ENCODE data around the gene KPNA4. TPM values are rescaled to one million over a fixed set of nuclear protein-coding genes. Genes with fewer than 3 reads are reported as not detected.
"Not testable (repeated sequence)": the region's sequence is repeated elsewhere in the genome, so short reads cannot be mapped to it uniquely, and the experiment has no call there.

Gene KPNA4
- total and polyA plus RNA-seq, 7 donors = 15.0 to 52.8 (median 45.4) TPM

GRCh38 chr3:160459450-160459970, 105.9 kb downstream of the KPNA4 start:
- Histone ChIP-seq H3K4me3 (no peak overlapping the region), H3K27ac (no peak overlapping the region), H3K4me1 (no peaks in the 10 kb centered on the region), H3K9me3 (no peaks in the 10 kb centered on the region), H3K27me3 (no peaks in the 10 kb centered on the region), H3K36me3 (no peaks in the 10 kb centered on the region)
- 93 to 94% methylated on average over 9 of the region's 9 CpGs for WGBS, 2 donors
- no peak for DNase-seq
- TF ChIP-seq EP300 (IDR thresholded peaks at IDR 0.05) = no peak
- no peak for TF ChIP-seq POLR2AphosphoS5 (IDR thresholded peaks at IDR 0.05)
- no peak for TF ChIP-seq POLR2A (IDR thresholded peaks at IDR 0.05)
- no peak for TF ChIP-seq CTCF (IDR thresholded peaks at IDR 0.05)
- intact Hi-C loops (cut with DNase I) = no loop called here

DNA sequence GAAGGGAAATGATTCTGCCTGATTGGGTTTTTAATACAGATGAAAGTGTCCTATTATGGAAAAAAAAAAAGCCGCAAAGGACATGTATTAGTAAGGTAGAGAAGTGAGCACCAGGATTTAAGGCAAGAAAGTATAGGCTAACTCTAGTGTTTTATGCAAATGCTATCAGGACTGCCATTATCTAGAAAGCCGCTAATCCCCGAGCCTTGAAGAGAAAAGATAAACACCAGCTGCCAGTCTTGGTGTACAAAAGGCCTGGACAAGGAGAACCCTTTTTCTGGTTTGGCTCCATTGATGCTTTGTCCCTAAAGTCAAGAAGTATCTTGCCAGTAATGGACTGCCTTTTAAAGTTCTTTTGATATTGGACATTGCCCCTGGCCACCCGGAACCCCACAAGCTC, 107.2 kb downstream of the KPNA4 start:
- TF ChIP-seq CTCF (IDR thresholded peaks at IDR 0.05) (no peak), EP300 (IDR thresholded peaks at IDR 0.05) (no peak), POLR2AphosphoS5 (IDR thresholded peaks at IDR 0.05) (no peak), POLR2A (IDR thresholded peaks at IDR 0.05) (no peak)
- WGBS, 2 donors = 79 to 85% methylated on average over 4 of the region's 4 CpGs
- Histone ChIP-seq H3K4me3 (no peak overlapping the region), H3K27me3 (no peaks in the 10 kb centered on the region), H3K9me3 (no peaks in the 10 kb centered on the region), H3K36me3 (no peaks in the 10 kb centered on the region), H3K27ac (no peak overlapping the region), H3K4me1 (no peaks in the 10 kb centered on the region)
- intact Hi-C loops (cut with DNase I) = no loop called here
- DNase-seq = no peak

DNA sequence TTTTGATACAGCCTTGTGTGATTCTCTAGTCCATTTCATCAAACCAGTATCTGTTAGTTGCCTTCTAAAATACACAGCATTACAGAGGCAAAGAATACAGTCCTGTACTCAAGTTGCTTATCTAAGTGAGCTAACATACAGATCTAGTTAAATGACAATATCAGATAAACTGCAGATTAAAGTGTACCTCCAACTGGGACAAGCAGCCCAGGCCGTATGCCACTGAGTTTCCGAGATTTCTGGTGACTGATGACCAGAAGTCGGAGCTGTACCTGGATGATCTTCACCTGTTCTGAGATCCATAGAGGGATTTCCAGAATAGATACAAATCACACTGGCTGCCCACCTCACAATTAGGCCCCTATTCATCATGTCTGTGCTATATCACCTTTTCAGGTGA, 109.5 kb downstream of the KPNA4 start:
- no peaks in the 10 kb centered on the region for H3K9me3 ChIP-seq
- TF ChIP-seq POLR2A (IDR thresholded peaks at IDR 0.05) (no peak), EP300 (IDR thresholded peaks at IDR 0.05) (no peak), CTCF (IDR thresholded peaks at IDR 0.05) (no peak), POLR2AphosphoS5 (IDR thresholded peaks at IDR 0.05) (no peak)
- no peaks in the 10 kb centered on the region for H3K27me3 ChIP-seq
- H3K4me1 ChIP-seq = peaks cover 0 to under 1% (median 0%) of the 10 kb centered on the region in 4 donors
- DNase-seq = no peak
- WGBS, 2 donors = 91 to 94% methylated on average over 3 of the region's 3 CpGs
- H3K27ac ChIP-seq = no peak overlapping the region
- H3K36me3 ChIP-seq = no peaks in the 10 kb centered on the region
- intact Hi-C loops (cut with DNase I) = no loop called here
- no peak overlapping the region for H3K4me3 ChIP-seq

DNA sequence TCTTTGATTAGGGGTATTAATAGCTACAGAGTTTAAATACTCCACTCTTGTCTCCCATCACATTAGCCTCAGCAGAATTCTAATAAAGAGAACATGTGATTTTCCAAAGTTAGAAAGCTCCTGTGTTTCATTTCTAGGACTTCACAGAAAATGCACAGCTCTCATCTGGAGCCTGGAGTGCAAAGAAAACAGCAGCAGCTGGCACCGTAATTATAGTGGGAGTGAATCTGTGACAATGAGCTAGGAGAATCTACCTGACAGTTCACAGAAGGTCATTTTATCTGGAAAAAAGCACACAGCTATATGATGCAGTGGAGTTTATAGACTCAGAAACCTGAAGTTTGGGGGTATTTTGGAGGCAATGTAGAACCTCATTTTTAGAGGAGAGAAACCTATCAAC, 110.4 kb downstream of the KPNA4 start:
- no peaks in the 10 kb centered on the region for H3K9me3 ChIP-seq
- no peaks in the 10 kb centered on the region for H3K36me3 ChIP-seq
- H3K27me3 ChIP-seq = no peaks in the 10 kb centered on the region
- H3K27ac ChIP-seq = no peak overlapping the region
- no peak overlapping the region for H3K4me3 ChIP-seq
- H3K4me1 ChIP-seq = peaks cover 0 to 9% (median 6%) of the 10 kb centered on the region in 4 donors
- 54 to 72% methylated on average over 1 of the region's 1 CpG for WGBS, 2 donors
- DNase-seq = no peak
- intact Hi-C loops (cut with DNase I) = no loop called here
- TF ChIP-seq POLR2A (IDR thresholded peaks at IDR 0.05) = no peak
- no peak for TF ChIP-seq EP300 (IDR thresholded peaks at IDR 0.05)
- TF ChIP-seq POLR2AphosphoS5 (IDR thresholded peaks at IDR 0.05) = no peak
- no peak for TF ChIP-seq CTCF (IDR thresholded peaks at IDR 0.05)

DNA sequence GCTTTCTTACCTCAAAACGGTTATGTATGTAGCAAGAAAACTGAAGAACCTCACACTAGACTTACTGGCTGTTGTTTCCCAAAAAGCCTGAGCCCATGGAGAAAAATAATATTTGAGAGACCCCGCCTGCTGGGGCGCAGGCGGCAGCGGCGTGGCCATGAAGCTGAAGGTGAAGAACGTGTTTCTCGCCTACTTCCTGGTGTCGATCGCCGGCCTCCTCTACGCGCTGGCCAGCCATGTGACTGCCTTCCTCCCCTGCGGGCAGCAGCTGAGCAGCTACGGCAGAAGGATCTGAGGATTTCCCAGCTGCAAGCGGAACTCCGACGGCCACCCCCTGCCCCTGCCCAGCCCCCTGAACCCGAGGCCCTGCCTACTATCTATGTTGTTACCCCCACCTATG, 113.1 kb downstream of the KPNA4 start:
- intact Hi-C loops (cut with DNase I); H3K36me3 ChIP-seq; H3K9me3 ChIP-seq; H3K27me3 ChIP-seq; DNase-seq; H3K27ac ChIP-seq; H3K4me3 ChIP-seq: not testable (repeated sequence)
- peaks cover 0 to 26% (median 18%) of the 10 kb centered on the region in 4 donors for H3K4me1 ChIP-seq
- whole genome bisulfite sequencing, 2 donors = 95 to 98% methylated on average over 19 of the region's 19 CpGs

Measured in sigmoid colon (tissue), 7 donors.